ENCODE measurements around the gene HOXC10. TPM values are rescaled to one million over a fixed set of nuclear protein-coding genes. Genes with fewer than 3 reads are reported as not detected.

Gene HOXC10
- total and polyA plus RNA-seq, 3 donors from 2014 or later = 1.4 to 4.3 (median 2.6) TPM

DNA sequence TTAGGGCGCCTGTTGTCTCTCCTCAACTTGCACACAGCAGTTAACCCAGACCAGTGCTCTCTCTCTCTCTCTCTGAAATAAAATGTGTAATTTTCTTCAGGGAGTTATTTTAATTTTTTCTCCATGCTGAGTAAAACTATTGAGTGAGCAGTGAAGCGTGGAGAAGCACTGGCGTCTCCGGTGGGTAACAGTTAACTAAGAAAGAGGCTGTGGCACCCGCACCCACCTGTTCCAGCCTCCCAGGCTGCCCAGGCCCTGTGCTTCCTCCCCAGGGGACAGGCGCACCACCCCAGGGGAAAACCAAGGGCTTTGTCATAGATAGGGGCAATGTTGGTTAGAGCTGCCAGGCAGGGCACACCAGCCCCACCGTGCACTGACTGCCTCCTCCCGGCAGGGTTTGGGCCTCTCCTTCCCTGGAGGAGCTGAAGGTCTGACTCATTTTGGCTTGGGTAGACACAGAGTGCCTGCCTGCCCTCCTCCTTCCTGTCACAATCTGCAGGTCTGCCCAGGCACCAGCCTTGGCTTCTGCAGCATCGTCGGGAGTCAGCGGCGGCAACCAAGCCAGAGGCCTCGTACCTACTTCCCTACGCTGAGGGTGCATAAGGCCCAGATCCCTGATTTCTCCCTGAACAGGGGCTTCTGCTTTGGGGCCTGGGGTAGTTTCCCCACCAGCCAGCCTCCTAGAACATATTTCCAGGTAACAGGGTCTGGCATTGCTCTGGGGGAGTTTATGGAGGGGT, 51.8 kb downstream of the HOXC10 start:
- Histone ChIP-seq H3K27ac (no peak overlapping the region), H3K27me3 (no peaks in the 10 kb centered on the region), H3K9me3 (no peaks in the 10 kb centered on the region), H3K36me3 (ENCODE audit: low read depth, missing control alignments) (no peaks in the 10 kb centered on the region), H3K4me1 (peaks cover 11% of the 10 kb centered on the region), H3K4me3 (no peak overlapping the region)
- no peak for DNase-seq
- TF ChIP-seq POLR2A (IDR thresholded peaks at IDR 0.05) (no peak), CTCF (IDR thresholded peaks at IDR 0.05) (no peak)
- intact Hi-C loops (cut with DNase I; ENCODE audit: low total_unique reads) = no loop called here
- 85 to 93% methylated on average over 12 to 14 of the region's 14 CpGs for WGBS, 2 donors

GRCh38 chr12:54037360-54038283, 52.7 kb downstream of the HOXC10 start:
- Histone ChIP-seq H3K9me3 (no peaks in the 10 kb centered on the region), H3K4me1 (peaks cover 4% of the 10 kb centered on the region), H3K27me3 (no peaks in the 10 kb centered on the region), H3K36me3 (ENCODE audit: low read depth, missing control alignments) (no peaks in the 10 kb centered on the region), H3K27ac (no peak overlapping the region), H3K4me3 (no peak overlapping the region)
- intact Hi-C loops (cut with DNase I; ENCODE audit: low total_unique reads) = no loop called here
- TF ChIP-seq CTCF (IDR thresholded peaks at IDR 0.05) (no peak), POLR2A (IDR thresholded peaks at IDR 0.05) (no peak)
- 72 to 79% methylated on average over 14 of the region's 14 CpGs for WGBS, 2 donors
- no peak for DNase-seq

GRCh38 chr12:54038284-54038870, 53.4 kb downstream of the HOXC10 start:
- TF ChIP-seq CTCF (IDR thresholded peaks at IDR 0.05) (no peak), POLR2A (IDR thresholded peaks at IDR 0.05) (no peak)
- Histone ChIP-seq H3K4me1 (peaks cover 4% of the 10 kb centered on the region), H3K36me3 (ENCODE audit: low read depth, missing control alignments) (no peaks in the 10 kb centered on the region), H3K27me3 (no peaks in the 10 kb centered on the region), H3K4me3 (no peak overlapping the region), H3K27ac (no peak overlapping the region), H3K9me3 (no peaks in the 10 kb centered on the region)
- WGBS, 2 donors = 63 to 78% methylated on average over 5 of the region's 5 CpGs
- intact Hi-C loops (cut with DNase I; ENCODE audit: low total_unique reads) = no loop called here
- DNase-seq = no peak

GRCh38 chr12:54038871-54039414, 54.0 kb downstream of the HOXC10 start:
- Histone ChIP-seq H3K27me3 (no peaks in the 10 kb centered on the region), H3K9me3 (no peaks in the 10 kb centered on the region), H3K4me3 (no peak overlapping the region), H3K27ac (no peak overlapping the region), H3K4me1 (peaks cover 4% of the 10 kb centered on the region), H3K36me3 (ENCODE audit: low read depth, missing control alignments) (no peaks in the 10 kb centered on the region)
- DNase-seq = no peak
- 51 to 58% methylated on average over 9 of the region's 9 CpGs for WGBS, 2 donors
- intact Hi-C loops (cut with DNase I; ENCODE audit: low total_unique reads) = no loop called here
- TF ChIP-seq POLR2A (IDR thresholded peaks at IDR 0.05) (no peak), CTCF (IDR thresholded peaks at IDR 0.05) (no peak)
